NCI-H128 (cell line): ENCODE results near the gene SND1.

Source experiments
- DNase-seq: peaks from one replicate; lab custom pipeline; 2025; ENCODE audit not compliant: unreplicated experiment; lab: John Stamatoyannopoulos, UW

The SND1 gene

DNA sequence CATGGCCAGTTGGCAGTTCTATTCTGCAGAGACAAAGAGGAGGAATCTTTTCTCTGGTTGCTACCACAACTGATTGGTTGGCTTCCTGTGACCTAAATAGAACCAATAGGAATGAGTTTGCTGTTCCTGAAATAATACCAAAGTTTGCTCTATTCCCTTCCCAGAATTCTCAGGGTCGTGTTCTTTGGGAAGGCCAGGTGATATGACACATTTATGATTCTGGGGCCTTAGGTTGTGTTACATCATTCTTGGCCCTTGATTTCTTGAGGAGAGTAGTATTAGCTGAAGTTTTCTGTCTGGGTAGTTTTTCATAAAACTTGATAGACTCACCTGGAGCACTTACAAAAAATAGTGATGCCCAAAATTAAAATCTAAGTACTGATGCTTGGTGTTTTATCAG, 207.3 kb downstream of the SND1 start:
- DNase-seq: no peak

DNA sequence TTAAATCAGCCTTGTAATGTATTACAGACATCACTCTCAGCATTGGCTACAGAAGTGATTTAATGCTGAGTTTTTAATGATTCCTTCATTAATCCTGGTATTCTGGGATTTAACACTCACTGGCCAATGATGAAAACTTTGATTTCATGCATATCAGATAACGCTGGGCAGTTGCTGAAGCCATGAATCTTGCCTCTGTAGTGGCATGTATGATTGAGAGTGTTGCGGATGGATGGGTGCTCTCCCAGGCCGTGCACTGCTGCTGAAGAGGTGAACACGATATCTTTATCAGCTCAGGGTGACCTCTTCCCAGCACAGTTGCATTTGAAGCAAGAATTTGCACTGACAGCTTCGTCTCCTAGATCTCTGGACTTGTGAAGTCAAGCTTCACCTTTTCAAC, 210.5 kb downstream of the SND1 start:
- no peak for DNase-seq

DNA sequence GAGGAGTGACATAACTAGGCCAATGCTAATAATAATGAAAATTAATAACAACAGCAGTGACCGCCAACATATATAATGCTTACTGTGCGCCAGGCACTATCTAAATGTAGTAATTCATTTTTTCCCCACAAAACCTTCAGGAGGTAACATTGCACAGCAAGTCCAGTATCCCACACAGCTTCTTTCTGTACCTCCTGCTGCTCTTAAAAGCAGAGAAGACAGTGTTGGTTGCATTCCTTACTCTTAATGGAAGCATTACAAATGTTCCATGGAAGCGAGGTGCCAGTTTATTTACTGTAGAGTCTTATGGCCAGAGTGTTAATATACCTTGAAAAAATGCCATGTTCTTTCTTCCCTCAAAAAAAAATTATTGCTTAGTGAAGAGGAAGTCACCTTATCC, 211.1 kb downstream of the SND1 start:
- no peak for DNase-seq

DNA sequence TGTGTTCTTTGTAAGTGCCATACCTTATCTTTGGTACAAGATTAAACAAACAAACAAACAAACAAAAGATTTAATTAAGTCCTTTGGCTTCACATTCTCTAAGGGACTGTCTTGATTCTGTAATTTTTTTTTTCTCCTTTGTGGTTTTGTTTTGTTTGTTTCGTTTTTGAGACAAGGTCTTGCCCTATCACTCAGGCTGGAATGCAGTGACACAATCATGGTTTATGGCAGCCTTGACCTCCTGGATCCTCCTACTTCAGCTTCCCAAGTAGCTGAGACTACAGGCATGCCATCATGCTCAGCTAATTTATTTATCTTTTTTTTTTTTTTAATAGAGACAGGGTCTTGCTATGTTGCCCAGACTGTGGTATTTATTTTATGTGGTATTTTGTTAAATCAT, 213.5 kb downstream of the SND1 start:
- no peak for DNase-seq

DNA sequence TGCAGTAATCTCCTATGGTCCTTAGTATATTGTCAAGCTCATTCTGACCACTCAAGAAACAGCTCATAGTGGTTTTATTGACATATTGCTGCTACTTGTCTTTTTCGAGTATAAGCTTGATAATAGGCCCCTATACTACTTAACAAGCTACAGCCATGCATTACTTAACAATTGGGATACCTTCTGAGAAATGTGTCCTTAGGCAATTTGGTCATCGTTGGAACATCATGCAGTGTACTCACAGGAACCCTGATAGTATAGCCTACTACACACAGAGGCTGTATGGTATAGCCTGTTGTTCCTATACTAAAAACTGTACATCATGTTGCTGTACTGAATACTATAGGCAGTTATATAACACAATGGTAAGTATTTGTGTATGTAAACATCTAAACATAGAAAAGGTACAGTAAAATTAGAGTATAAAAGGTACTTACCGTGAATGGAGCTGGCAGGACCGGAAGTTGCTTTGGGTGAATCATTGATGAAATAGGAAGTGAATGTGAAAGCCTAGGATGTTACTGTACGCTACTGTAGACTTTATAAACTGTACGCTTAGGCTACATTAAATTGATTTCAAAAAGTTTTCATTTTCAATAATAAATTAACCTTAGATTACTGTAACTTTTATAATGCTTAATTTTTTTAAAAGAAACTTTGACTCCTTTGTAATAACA, 218.4 kb downstream of the SND1 start:
- no peak for DNase-seq

DNA sequence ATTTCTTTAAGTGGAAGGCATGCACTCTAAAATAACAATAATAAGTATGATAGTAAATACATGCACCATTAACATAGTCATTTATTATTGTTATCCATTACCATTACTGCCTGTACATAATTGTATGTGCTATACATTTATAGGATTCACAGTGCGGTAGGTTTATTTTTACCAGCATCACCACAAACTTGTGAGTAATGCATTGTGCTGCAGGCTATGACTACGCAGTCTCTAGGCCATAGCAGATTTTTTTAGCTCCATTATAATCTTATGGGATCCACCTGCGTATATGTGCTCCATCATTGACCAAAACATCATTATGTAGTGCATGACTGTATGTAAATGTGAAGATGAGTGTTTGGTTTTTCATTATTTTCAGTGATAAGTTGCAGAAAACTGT, 219.2 kb downstream of the SND1 start:
- no peak for DNase-seq

DNA sequence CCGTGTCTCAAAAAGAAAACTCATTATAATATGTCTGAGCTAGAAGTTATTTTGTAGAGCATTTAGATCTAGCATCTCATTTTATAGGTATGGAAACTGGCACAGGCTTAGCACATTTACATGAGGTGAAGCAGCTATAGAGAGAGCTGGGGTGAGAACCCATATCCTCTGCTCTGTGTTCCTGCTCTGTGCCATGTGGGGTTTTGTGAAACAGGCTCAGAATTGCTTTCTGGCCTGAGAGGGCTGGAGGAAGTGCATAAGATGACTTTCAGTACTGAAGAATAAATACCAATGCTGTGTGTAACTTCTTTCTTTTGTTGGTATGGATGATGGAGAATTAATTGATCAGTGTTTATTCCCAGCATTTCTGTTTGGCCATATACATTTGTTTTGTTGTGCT, 220.1 kb downstream of the SND1 start:
- no peak for DNase-seq

DNA sequence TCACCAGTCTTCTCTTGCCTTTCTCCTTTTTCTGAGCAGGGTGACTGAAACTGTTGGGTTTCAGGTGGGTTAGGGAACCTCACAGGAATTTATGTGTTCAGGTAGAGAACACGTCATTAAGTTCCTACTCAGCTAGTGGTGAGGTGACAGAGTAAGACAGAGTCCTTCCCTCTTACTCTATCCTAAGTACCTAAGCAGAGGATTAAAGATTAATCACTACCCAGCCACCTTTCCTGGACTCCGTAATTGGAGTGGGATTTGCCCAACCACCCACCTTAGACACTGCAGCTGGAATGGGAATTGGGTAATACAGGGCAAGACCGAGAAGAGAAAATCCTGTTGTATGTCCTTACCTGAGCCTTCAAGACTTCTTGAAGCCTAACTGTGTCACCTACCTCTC, 221.2 kb downstream of the SND1 start:
- no peak for DNase-seq

DNA sequence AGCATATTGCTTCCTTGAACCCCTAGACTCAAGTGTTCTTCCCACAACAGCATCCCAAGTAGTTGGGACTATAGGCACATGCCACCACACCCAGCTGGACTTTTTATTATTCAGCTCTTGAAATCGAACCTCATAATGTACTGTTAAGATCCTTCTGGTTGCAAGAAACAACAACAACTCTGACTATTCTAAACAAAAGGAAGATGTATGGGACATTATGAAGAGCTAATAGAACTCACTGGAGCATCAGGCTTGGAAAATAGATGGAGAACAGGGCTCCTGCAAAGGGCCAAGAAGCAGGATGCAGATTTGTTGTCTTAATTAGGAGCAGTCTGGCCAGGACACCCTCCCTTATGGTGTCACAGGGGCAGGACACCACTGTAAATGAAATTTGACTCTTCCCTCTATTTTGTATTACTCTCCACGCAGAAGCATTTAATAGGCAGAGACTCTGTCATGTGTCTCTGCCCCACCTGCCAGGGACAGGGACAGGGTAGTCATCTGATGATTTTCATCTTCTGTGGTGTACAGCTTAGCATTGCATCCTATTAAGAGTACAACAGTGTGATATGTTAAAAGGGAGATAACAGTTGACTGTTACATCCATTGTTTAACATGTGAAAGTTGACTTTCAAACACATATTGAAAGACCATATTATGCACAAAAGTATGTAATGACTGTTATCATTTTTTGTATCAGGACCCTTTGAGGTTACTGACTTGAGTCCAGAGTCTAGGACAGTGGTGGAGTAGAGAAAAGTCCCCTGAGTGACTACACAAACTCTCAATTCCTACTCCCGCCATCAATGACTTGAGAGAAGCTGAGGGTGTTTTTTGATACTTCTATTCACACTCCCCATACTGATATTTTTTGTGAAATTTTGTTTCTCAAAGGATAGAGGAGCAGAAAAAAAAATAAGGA, 222.0 kb downstream of the SND1 start:
- DNase-seq: no peak

DNA sequence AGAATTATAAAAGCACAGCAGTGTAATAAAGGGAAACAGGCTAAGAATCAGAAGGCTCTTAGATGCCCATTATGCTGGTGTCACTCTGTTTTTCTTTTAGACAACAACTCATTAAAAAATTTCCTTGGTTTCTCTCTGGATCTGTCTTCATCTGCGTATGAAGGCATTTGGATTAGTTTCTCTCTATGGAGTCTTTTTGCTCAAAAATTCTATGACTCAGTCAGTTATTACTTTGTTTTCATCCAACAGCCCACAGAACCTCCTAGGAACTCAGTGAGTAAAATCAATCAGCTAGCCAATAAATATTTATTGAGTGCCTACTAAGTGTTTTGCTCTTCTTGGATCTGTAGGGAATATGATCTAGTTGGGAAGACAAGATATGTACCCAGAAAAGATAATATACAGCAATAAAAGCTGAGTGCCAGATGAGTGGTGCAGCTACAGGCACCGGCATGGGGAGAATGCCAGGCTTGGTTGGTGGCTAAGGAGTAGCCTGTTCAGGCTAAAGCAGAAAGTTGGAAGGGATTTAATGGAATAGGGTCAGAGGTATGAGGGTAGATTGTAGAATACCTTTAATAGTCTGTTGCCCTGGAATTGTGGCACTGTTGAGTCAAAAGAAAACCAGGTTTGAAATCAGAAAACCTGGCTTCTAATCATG, 223.1 kb downstream of the SND1 start:
- DNase-seq: no peak

DNA sequence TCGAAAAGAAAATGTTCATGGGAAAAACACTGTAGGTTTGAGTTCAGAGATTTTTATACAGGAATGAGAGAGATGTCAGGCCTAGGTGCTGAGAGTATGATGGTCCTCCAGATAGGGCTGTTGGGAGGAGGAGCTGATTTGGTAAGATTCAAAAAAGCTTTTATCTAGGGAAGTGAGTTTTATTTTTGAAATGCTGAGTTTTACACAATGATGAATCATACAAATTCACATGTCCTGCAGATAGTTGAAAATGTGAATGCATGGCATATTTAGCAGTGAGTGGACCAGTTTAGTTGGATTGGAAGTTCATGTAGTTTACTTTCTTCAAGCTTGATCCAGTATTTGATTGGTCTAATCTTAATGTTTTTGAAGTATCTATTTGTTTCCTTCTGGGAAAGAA, 224.4 kb downstream of the SND1 start:
- DNase-seq: no peak

DNA sequence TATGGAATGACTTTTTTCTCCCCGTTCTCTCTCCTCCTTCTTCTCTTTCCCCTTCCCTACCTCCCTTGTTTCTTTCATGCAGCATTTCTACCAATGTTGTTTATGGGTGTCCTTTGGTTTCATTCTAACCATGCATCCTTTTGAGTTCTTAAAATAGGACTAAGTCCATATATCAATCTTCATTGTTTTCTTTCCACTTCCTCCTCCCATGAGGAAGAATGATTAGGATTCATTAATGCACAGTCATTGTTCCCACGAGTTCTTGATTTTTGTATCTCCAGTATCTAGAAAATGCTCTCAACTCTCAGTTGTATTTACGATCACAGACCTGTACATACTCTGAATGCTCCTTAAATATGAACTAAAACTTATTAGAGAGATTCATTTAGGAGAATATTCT, 226.0 kb downstream of the SND1 start:
- DNase-seq: no peak

DNA sequence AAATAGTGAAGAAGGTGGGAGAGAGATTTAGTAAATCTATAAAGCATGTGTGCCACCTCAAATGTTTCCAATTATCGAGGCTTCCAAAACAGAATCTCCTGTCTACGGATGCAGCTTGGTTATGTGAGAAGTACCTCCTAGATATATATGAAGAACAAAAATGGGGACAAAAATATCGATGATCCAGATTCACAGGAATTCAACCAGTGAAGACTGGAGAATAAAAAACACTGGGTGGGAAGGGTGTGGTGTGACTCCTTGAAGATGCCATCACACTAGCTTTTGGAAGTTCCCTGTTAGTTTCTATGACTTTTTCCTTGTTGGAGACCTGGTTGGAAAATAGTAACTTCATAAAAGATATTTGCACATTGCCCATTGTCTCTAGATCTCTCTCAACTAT, 226.8 kb downstream of the SND1 start:
- no peak for DNase-seq

DNA sequence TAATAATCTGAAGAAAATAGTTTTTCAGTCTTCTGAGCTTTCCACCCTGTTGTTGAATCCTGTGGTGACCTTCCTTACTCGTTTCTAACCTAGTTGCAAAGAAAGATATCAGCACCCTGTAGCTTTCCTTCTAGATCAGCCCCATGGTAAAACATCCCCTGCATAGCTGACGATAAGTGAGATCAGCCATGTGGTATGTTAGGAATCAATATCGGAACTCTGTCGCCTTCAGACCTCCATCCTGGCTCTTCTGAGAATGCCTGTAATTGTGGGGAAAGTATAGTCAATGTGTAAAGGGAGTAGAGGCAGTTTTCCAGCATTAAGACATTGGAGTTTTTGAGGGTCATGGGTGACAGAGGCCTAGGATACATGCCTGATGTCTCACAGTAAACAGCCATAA, 227.4 kb downstream of the SND1 start:
- DNase-seq: no peak

DNA sequence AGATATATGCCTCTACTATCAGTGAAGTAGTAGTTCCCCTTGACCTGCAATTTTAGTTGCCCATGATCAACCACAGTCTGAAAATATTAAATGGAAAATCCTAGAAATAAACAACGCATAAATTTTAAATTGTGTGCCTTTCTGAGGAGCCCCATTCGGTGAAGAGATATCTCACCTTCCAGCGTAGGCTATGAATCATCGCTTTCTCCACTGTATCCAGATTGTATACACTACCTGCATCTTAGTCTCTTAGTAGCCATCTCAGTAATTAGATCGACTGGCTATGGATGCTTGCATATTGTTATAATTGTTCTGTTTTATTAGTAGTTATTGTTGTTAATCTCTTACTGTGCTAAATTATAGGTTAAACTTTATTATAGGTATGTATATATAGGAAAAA, 227.9 kb downstream of the SND1 start:
- DNase-seq: no peak

DNA sequence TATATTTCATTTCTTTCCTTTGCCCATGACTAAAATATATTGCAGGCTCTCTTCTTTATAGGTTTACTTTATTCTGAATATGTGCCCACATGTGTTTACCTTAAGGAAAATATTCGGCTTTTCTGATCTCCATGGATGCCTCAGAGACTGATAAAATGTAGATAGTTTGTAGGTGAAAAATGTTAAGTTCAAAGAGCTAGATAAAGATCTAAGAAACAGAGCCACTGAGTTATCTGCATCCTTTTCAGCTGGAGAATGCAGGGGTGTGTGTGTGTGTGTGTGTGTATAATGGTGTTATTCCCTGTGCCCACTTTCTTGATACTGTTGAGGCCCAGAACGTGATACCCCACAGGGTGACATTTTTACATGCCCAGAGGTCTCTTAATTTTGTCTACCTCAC, 228.5 kb downstream of the SND1 start:
- DNase-seq: no peak

DNA sequence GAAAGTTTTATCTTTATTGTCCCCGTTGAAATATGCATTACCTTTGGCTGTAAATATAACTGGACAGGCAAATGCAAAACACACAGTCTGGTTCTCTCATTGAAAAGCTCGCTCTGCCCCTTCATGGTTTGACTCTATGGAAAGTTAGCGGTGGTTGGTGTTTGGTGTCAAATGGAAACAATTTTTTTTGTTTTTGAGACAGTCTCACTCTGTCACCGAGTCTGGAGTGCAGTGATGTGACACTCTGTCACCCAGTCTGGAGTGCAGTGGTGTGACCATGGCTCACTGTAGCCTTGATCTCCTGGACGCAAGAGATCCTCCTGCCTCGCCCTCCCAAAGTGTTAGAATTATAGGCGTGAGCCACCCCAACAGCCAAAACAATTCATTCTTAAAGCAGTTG, 229.6 kb downstream of the SND1 start:
- no peak for DNase-seq

DNA sequence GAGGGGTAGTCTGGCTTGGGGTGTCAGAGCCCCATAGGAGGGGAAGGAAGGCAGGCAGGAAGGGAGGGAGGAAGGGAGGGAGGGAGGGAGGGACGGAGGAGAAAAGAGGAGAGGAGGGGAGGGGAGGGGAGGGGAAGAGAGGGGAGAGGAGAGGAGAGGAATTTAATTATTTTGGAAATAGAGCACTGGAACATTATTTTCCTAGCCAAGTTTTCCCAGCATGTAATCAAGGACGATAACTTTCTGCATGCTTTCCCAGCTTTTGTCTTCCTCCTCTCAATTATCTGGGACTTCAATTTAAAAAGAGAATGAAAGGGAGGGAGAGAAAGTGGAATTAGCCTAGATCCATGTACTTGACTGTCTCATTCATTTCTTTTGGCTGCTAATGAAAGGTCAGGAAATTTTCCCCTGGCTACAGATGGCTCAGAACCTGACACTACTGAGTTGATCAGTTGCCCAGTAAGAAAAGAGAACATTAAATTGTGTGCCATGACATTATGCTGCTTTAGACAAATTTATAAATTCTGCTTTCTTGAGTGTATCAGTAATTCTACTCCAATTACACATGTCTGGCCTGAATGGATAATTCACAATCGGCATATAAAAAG, 230.4 kb downstream of the SND1 start:
- no peak for DNase-seq

DNA sequence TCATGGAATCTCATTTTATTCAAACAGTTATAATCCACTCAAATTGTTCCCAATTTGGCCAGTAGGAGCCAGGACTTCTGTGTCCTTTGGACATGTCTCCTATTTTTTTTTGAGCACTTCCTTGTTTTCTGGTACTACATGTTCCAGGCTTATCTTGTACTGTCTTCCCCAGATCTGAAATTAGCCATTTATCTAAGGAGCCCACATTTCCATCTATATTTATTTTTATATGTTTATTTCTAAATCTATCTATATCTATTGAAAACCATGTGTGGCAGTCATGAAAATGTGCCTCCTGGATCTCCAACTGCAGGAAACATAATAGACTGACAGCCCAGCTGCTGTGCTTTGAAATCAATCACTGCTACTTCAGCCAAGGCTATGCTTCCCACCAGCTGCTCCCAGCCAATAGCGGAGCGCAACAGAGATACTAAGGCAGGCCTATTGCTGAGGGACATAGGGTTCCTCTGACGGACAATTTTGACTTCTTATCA, 232.1 kb downstream of the SND1 start:
- DNase-seq: no peak

DNA sequence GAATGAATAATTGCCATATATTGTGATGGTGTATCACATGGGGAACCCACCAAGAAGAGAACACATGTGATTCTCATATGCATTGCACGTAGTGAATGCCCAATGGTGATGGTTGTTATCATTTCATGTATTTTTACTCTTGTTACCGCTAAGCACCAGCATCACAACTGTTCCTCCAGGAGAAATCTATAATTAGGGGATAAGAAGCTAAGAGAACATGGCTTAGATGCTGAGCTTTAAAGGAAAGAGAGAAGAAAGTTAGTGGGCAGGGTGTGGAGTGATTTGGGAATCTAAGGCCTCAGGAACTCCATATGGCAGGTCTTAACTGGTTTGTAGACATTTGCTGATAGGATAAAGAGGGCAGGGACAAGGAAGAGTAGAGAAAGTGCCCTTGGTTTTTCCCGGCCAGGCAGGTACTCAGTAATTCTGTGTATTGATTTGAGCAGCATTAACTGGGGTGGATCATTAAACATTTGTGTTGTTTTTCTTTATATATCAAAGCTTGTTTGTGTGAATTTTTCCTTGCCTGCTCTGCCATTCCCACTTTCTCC, 233.3 kb downstream of the SND1 start:
- DNase-seq: no peak

DNA sequence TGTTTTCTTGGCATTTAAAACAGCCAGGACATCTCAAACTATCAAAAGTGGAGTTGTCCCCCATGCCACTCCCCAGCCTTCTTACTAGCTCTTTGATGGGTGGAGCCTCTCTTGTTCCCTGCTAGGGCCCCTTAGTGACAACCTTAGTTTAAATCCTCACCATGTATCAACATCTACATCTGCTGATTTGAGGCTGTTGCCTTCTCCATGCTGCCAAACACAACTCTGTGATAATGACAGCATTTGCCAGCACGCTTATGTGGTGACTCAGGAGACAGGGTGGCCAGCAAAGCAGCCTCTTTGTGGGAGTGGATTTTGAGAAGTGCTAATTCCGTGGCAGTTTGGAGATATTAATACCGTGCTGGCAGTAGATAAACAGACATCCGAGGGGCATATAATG, 233.8 kb downstream of the SND1 start:
- DNase-seq: no peak
